Measurements from ENCODE around the gene APEH. TPM values are rescaled to one million over a fixed set of nuclear protein-coding genes. Genes with fewer than 3 reads are reported as not detected.

Gene APEH
- polyA plus RNA-seq, 1 donor from 2014 or later = 98.4 TPM

DNA sequence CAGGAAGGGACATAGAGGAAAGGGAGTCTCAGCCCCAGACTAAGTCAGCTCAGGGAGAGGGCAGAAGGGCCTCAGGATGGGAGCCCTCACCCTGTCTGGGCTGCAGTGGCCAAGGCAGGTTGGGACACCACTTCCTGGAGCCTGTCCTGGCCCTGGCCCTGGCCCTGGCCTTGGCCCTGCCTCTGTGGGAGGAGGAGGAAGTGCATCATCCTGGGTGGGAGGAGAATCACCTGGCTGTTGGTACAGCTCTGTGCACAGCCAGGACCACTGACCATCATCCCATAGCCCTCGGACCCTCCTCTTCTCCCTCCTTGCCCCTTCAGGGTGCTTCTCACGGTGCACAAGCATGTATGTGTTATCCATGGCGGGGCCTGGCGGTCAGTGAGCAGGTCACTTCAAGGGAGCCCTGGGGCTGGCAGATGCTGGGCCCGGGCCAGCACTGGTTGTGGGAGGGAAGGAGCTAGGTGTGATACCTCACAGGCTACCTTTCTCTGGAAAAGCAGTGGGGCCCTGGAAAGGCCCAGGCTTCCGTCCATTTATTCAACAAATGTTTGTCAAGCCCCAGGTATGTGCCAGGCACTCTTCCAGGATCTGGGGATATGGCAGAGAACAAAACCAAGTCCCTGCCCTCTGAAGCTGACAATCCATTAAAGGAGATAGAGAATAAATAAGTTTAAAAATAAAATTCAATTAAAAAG, 8.2 kb upstream of the APEH start:
- Histone ChIP-seq H3K9ac (ENCODE audit: low read length) (no peak overlapping the region), H3K27me3 (ENCODE audit: insufficient read depth, low read depth, low read length) (no peaks in the 10 kb centered on the region), H3K9me3 (ENCODE audit: low read length) (no peaks in the 10 kb centered on the region), H4K20me1 (ENCODE audit: insufficient read depth) (no peaks in the 10 kb centered on the region), H3K4me3 (ENCODE audit: low read length) (no peak overlapping the region), H3K27ac (ENCODE audit: low read length) (no peak overlapping the region), H2AFZ (ENCODE audit: low read depth, low read length) (no peak overlapping the region), H3F3A (ENCODE audit: insufficient read depth, low read length, poor library complexity, severe bottlenecking) (no peaks in the 10 kb centered on the region), H3K9me2 (ENCODE audit: insufficient read depth, low read length) (no peaks in the 10 kb centered on the region), H3K36me3 (ENCODE audit: insufficient read depth, low read length) (no peaks in the 10 kb centered on the region), H3K4me2 (ENCODE audit: low read length) (no peak overlapping the region), H3K79me2 (replicated peaks; ENCODE audit: insufficient read depth, low read length) (no peaks in the 10 kb centered on the region)
- TF ChIP-seq SMC3 (conservative IDR thresholded peaks at IDR 0.05; ENCODE audit: poor library complexity) = no peak
- TF ChIP-seq, protein P1, sequence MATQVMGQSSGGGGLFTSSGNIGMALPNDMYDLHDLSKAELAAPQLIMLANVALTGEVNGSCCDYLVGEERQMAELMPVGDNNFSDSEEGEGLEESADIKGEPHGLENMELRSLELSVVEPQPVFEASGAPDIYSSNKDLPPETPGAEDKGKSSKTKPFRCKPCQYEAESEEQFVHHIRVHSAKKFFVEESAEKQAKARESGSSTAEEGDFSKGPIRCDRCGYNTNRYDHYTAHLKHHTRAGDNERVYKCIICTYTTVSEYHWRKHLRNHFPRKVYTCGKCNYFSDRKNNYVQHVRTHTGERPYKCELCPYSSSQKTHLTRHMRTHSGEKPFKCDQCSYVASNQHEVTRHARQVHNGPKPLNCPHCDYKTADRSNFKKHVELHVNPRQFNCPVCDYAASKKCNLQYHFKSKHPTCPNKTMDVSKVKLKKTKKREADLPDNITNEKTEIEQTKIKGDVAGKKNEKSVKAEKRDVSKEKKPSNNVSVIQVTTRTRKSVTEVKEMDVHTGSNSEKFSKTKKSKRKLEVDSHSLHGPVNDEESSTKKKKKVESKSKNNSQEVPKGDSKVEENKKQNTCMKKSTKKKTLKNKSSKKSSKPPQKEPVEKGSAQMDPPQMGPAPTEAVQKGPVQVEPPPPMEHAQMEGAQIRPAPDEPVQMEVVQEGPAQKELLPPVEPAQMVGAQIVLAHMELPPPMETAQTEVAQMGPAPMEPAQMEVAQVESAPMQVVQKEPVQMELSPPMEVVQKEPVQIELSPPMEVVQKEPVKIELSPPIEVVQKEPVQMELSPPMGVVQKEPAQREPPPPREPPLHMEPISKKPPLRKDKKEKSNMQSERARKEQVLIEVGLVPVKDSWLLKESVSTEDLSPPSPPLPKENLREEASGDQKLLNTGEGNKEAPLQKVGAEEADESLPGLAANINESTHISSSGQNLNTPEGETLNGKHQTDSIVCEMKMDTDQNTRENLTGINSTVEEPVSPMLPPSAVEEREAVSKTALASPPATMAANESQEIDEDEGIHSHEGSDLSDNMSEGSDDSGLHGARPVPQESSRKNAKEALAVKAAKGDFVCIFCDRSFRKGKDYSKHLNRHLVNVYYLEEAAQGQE (IDR thresholded peaks at IDR 0.05; ENCODE audit: borderline replicate concordance) = no peak
- no peak for TF ChIP-seq POLR2AphosphoS5 (IDR thresholded peaks at IDR 0.05)
- TF ChIP-seq, protein P2, sequence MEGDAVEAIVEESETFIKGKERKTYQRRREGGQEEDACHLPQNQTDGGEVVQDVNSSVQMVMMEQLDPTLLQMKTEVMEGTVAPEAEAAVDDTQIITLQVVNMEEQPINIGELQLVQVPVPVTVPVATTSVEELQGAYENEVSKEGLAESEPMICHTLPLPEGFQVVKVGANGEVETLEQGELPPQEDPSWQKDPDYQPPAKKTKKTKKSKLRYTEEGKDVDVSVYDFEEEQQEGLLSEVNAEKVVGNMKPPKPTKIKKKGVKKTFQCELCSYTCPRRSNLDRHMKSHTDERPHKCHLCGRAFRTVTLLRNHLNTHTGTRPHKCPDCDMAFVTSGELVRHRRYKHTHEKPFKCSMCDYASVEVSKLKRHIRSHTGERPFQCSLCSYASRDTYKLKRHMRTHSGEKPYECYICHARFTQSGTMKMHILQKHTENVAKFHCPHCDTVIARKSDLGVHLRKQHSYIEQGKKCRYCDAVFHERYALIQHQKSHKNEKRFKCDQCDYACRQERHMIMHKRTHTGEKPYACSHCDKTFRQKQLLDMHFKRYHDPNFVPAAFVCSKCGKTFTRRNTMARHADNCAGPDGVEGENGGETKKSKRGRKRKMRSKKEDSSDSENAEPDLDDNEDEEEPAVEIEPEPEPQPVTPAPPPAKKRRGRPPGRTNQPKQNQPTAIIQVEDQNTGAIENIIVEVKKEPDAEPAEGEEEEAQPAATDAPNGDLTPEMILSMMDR (IDR thresholded peaks at IDR 0.05; ENCODE audit: poor library complexity, severe bottlenecking) = no peak

DNA sequence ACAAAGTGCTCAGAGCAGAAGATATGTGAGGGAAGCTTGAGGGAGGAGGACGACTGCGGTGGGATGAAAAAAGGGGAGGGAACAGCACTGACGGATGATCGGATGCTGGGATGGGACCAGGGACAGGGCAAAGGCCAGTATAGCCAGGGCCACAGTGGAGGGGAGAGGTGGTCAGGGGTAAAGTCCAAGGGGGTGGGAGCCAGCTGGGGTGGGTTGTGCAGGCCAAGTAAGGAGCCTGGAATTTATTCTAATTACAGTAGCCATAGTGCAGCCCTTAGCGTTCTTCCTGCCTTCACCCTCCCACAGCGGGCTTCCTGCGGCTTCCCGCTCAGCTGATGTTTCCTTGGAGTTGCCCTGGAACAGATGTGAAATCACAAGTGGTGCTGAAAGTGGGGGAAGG, 7.6 kb upstream of the APEH start:
- H3K36me3 ChIP-seq (ENCODE audit: insufficient read depth, low read length) = no peaks in the 10 kb centered on the region

More for the DNA sequence above, 7.6 kb upstream of the APEH start:
- no peaks in the 10 kb centered on the region for H4K20me1 ChIP-seq (ENCODE audit: insufficient read depth)
- no peaks in the 10 kb centered on the region for H3K79me2 ChIP-seq (replicated peaks; ENCODE audit: insufficient read depth, low read length)
- no peaks in the 10 kb centered on the region for H3K9me2 ChIP-seq (ENCODE audit: insufficient read depth, low read length)
- no peaks in the 10 kb centered on the region for H3F3A ChIP-seq (ENCODE audit: insufficient read depth, low read length, poor library complexity, severe bottlenecking)
- H3K27me3 ChIP-seq (ENCODE audit: insufficient read depth, low read depth, low read length) = no peaks in the 10 kb centered on the region
- no peak overlapping the region for H3K4me2 ChIP-seq (ENCODE audit: low read length)
- TF ChIP-seq RAD21 (conservative IDR thresholded peaks at IDR 0.05) = no peak
- TF ChIP-seq EZH2 (IDR thresholded peaks at IDR 0.05; ENCODE audit: borderline replicate concordance, insufficient read depth, low read length, poor library complexity, severe bottlenecking) = no peak
- TF ChIP-seq TAF1 (IDR thresholded peaks at IDR 0.05; ENCODE audit: low read depth) = no peak
- no peak for TF ChIP-seq EP300 (conservative IDR thresholded peaks at IDR 0.05; ENCODE audit: poor library complexity, severe bottlenecking)
- TF ChIP-seq MXI1 (conservative IDR thresholded peaks at IDR 0.05; ENCODE audit: poor library complexity, severe bottlenecking) = no peak
- TF ChIP-seq SMC3 (conservative IDR thresholded peaks at IDR 0.05; ENCODE audit: poor library complexity) = no peak
- TF ChIP-seq, protein P1 (IDR thresholded peaks at IDR 0.05; ENCODE audit: borderline replicate concordance) = no peak
- TF ChIP-seq, protein P2 (IDR thresholded peaks at IDR 0.05; ENCODE audit: poor library complexity, severe bottlenecking) = no peak
- TF ChIP-seq POLR2AphosphoS5 (IDR thresholded peaks at IDR 0.05) = no peak
- no peak overlapping the region for H3K9ac ChIP-seq (ENCODE audit: low read length)
- H3K27ac ChIP-seq (ENCODE audit: low read length) = no peak overlapping the region
- H3K9me3 ChIP-seq (ENCODE audit: low read length) = no peaks in the 10 kb centered on the region
- H2AFZ ChIP-seq (ENCODE audit: low read depth, low read length) = no peak overlapping the region
- H3K4me3 ChIP-seq (ENCODE audit: low read length) = no peak overlapping the region

Measured in neural cell (in vitro differentiated cells).